HG02610 (cell line): ENCODE data around the gene ZNF782.
"Not testable (repeated sequence)": the region's sequence is repeated elsewhere in the genome, so short reads cannot be mapped to it uniquely, and the experiment has no call there.

Experiments
- ATAC-seq: cut with Tn5 transposase; IDR thresholded peaks from one replicate; pipeline ENCODE4 v1.9.1; 2021; ENCODE audit warnings: mild to moderate bottlenecking, moderate library complexity; ENCODE audit not compliant: unreplicated experiment

The ZNF782 gene

DNA sequence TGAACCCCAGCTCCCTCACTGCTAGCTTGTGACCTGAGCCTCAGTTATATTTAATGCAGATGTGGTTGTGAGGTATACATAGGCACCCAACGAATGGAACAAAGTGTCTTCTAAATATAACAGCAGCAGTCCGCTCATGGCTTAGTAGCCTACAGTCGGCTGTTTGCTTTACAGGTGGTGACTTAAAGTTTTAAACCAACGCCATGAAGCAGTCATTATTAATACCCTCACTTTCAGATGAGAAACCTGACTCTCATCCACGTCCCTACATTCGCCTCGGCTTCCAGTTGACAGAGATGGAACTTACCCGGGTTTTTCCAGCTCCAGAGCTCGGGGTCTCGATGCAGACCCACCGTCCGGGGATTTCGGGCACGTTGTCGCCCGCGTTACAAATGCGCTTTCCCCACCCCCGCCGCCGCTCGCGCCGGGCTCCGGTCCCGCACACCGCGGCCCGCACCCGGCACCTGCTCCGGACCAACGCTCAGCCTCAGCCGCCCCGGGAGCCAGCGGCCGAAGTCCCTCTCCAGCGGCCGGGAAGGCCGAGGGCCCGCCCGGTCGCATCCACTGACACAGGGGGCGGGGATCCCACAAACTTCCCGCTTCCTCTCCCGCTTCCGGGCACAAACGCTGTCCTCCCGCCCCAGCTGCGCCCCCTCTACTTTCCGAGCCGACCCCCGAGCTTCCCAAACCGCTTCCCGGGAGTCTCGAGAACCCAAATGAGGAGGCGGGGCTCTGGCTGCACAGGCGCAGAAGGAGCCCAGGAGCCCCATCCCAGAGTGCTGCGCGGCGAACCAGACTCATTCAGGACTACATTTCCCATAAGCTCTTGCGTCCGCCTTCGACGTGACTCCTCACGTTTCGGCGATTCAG is at the start of gene ZNF782:
Gene ZNF782, minus strand, starts transcription at position 734 of the 870 bp plus-strand sequence. CDS start 2,553 bp downstream, outside the sequence.
- ATAC-seq = peak; percentile 76

DNA sequence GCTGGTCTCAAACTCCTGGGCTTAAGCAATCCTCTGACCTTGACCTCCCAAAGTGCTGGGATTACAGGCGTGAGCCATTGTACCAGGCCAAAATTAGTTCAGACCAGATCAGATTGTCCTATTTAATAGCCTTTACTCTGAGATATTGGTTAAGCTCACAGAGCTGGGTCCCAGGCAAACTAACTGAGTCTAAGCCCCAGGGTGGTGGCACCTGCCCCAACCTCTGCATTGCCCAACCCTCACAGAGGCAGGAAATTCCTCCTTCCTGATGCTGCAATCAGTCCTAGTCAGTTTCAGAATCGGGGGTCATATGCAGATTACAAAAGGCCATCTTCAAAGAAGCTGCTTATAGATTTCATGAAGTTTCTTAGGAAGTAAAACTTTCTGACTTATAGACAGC is 45.7 kb upstream of the ZNF782 start:
- ATAC-seq = not testable (repeated sequence)

DNA sequence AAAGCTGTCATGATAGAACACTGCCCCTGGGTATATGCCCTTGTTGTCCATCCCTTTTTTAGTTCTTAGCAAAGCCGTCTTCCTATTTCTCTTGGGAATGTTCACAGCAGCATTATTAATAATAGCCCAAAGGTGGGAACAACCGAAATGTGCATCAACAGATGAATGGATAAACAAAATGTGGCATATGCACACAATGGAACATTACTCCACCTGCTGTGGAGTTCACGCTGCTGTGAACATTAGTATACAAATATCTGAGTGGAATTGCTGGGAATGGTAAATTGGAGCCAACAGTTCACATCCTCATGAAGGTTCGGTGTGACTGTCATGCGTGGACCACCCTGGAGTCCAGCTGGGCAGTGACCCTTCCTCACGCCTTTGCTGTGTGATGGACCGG is 37.8 kb upstream of the ZNF782 start:
- ATAC-seq = no peak

DNA sequence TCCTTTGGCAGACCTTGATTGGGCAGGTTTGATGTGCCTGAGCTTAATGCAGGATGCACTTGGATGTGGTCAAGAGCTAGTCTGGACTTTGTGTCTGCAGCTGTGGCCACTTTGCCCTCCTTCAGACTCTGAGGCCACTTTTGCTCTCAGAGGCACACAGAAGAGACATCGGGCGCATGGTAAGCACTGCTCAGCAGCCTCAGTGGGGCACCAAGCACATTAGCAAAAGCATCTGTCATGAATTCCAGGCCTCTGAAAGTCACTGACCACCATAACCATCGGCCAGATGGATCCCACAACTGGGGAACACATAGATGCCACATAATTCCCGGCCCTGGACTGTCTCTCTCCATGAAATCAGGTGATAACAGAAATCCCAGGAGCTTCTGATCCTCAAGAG is 34.3 kb upstream of the ZNF782 start:
- ATAC-seq = no peak

DNA sequence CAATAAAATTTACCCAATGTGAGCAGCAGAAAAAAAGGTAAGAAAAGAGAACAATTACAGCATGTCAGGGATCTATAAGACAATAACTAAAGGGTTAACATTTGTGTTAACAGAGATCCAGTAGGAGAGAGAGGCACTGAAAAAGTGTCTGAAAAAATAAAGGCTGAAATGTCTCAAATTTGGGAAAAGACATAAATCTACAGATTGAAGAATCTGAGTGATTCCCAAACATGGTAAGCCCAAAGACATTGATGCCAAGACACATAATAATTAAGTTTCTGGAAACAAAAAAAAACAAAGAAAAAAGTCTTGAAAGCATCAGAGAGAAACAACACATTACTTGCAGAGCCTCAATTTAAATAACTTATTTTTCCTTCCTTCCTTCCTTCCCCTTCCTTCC is 31.1 kb upstream of the ZNF782 start:
- ATAC-seq = no peak

DNA sequence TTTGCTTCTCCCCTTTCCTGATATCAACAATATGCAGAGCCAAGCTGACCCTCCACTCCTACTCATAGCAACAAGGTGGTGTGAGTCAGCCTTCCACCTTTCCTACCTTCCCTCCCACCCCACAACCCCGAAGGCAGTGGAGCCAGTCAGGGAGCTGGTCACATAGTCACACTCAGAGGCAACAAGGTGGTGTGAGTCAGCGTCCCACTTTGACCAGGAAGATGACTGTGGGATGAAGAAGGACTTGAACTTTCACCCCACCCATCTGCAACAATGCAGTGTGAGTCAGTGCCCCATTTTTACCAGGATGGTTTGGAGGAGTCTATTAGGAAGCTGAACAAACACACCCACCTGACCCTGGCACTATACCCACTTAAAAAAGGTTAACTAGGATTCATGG is 30.1 kb upstream of the ZNF782 start:
- no peak for ATAC-seq

DNA sequence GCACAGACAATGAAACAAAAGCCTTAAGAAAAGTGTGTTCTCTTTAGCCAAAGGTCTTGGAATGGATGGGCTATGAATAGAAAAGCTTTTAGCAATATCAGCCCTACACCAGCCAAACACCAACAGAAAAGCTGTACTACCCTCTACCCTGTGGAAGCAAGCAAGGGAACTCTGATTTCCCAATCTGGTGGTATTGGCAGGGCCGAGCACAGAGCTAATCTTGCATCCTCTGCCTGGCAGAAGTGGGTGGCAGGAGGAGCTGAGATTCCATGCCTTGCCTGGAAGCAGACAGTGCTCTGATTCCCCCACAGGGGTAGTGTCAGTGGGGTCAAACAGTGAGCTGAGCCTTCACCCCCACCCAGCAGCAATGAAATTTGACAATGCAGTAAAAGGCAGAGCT is 29.6 kb upstream of the ZNF782 start:
- no peak for ATAC-seq

DNA sequence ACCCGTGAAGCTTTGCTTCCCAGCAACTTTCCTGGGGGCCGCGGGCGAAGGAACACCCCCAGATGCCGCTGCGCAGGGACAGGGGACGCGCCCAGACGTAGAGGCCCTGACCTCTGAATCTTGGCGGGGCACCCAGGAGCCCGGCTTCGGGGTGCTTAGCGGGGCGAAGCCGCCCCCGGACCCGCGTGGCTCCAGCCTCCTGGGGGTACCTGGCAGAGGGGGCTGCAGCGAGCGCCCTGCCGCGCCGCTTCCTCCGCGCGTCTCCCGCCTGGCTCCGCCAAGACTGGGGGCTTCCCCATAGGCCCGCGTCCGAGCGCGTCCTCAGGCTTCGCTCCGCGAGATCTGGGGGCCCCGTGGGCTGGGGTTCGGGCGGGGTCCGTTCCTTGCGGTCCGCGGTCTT is 23.0 kb upstream of the ZNF782 start:
- no peak for ATAC-seq

DNA sequence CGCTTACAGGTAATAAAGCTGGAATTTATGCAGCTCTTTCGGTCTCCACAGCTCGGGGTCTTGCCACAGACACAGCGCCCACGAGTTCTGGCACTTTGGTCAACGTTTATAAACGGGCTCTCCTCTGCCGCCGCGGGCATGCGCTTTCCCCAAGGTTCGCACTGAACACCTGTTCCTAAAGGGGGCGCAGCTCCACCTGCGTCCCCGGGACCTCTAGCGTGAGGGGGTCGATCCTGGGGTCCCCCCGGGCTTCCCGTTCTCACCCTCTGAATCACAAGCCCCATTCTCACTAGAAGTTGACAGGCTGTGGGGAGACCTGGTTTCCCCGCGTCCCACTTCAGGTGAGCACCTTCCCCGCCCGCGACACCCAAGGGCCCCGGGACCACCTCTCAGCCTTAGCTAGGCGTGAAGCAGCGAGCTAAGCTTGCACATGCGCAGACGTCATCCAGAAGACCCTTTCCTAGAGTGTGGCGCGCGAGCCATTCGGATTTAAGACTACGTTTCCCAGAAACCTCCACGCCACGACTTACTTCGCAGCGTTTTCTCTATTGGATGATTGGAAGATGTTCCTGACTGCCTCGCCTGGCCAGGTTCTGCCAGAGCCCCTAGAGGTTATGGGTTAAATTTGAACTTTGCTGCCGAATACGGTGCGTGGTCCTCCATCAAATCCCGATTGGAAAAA is 21.3 kb upstream of the ZNF782 start:
- ATAC-seq = peak; percentile 60

DNA sequence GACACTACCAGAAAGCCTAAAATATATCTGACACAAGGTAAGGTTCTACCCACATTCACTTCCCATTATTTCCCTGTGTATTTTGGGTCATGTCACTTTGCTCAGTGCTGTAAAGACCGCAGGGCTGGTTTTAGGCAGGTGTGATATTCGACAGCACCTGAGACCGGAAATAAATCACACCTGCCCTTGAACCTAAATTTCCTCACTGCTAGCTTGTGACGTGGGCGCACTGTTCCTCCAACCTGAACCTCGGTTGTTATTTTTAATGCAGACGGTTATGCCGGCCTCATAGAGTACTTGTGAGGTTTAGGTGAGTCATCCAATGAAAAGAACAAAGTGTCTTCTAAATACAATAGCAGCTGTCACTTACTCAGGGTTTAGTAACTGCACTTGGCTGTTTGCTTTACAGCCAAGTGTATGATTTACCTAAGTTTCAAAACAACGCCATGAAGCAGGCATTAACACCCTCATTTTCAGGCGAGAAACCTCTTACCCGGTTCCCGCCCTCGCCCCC is 20.7 kb upstream of the ZNF782 start:
- peak; percentile 70 for ATAC-seq

DNA sequence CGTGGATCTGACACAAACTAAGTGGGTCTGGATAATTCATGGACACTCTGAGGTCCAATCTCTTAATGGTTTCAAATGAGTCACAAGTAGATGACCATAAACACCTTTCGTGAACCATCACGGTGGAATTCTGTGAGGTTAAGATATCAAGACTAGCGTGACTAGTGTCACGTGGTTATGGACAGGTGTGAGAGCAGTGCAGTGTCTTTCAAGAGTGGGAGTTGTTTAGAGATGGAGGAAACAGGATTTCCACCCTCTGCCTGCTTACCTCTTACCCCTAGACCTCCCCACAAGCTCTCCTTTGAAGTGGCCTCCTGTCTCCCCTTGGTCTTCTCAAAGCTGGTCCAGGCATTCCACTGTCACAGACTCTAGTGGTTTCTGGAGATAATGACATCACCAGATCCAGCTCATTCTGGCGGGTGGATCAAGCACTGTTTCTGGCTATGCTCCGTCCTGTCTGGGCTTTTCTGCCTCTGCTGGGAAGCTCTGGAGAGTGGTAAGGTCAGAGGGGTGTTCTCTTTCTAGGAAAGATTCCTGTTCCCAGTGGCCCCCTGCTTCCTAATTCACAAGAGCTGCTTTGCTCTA is 20.0 kb upstream of the ZNF782 start:
- ATAC-seq = no peak

DNA sequence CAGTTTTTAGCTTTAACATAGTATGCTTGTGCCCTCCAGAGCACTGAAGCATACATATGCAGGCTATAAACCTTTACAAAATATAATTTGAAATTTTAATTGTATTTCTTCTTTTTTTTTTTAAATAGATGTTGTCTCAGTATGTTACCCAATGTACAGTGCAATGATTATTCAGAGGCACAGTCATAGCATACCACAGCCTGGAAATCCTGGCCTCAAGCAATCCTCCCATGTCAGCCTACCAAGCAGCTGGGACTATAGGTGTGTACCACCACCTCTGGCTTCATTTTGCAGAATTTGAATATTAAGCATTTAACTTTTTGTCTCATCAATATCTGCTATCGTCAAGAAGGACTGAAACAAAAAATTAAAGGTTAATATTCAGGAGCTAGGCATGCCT is 16.9 kb upstream of the ZNF782 start:
- ATAC-seq = no peak

DNA sequence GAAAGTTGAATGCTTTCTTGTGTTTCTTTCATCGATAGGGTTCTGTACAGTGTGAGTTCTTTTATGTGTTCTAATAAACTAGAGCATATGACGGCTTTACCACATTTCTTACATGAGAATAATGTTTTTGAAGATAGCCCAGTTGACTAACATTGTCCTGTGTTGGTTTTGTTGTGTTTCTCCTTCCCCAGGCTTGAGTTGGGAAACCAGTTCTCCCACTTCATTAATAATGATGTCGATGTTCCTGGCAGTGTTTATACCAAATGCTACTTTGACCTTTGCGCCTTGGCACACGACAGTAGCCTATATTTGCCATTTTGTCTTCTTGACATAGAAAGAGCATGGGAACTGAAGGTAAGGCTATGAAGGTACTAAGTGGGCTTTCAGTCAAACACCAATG is 14.4 kb upstream of the ZNF782 start:
- ATAC-seq = no peak

DNA sequence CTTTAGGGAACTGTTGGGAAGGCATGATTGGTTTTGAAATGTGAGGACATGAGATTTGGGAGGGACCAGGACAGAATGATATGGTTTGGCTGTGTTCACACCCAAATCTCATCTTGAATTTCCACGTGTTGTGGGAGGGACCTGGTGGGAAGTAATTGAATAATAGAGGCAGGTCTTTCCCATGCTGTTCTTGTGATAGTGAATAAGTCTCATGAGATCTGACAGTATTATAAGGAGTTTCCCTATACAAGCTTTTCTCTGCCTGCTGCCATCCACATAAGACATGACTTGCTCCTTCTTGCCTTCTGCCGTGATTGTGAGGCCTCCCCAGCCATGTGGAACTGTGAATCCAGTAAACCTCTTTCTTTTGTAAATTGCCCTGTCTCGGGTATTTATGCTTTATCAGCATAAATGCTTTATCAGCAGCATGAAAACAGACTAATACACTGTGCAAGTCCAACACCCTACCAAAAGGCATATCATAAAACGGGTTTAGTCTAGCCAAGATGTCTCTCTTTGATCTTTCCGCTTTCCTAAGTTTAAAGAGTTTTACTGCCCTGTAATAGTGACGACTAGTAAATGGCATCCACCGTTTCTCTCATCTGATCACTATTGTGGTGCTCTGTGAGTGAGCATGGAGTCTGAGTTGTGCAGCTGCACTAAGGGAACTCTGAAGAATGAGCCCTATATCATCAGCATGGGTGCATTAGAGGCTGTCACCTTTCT is 12.9 kb upstream of the ZNF782 start:
- ATAC-seq = no peak

DNA sequence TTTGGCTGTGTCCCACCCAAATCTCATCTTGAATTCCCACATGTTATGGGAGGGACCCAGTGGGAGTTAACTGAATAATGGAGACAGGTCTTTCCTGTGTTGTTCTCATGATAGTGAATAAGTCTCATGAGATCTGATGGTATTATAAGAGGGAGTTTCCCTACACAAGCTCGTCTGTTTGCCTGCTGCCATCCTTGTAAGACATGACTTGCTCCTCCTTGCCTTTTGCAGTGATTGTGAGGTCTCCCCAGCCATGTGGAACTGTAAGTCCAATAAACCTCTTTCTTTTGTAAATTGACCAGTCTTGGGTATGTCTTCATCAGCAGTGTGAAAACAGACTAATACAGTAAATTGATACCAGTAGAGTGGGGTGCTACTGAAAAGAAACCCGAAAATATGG is 10.9 kb upstream of the ZNF782 start:
- not testable (repeated sequence) for ATAC-seq

DNA sequence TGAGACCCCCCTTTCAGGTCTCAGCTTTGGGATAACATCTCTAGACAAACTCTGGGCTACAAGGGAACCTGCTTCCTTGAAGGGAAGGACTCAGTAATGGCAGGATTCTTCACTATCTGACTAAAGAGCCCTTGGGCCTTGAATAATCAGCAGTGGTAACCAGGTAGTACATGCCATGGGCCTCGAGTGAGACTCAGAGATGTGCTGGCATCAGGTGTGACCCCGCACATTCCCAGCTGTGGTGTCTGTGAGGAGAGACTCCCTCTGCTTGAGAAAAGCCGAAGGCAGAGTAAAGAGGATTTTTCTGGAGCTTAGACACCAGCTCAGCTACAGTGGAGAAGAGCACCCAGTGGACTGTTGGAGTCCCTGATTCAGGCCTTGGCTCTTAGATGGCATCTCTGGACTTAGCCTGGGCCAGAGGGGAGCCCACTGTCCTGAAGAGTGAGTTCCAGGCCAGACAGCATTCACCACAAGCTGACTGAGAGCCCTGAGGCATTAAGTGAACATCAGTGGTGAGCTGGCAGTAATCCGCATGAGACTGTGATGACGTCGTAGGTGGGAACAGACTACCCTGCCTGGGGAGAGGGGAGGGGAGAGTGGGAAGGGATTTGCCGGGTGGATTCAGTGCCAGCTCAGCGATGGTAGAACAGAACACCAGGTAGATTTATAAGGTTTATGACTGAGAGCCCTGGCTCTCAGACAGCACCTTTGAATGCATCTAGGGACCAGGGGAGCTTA is 5.3 kb upstream of the ZNF782 start:
- no peak for ATAC-seq

DNA sequence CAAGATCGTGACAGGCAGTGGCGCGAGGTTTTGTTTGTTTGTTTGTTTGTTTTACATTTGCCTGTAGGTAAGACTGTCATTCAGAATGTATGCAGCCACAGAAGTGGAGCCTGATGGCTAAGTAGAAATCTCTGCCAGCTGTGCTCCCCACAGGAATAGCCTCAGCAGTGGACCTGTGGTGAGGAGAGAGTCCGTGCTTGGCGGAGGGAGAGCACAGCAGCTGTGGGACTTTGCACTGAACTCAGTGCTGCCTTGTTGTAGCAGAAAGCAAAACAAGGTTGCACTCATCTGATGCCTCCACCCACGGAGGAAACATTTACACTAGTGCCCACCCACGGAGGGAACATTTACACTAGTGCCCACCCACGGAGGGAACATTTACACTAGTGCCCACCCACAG is 4.4 kb upstream of the ZNF782 start:
- ATAC-seq = no peak

DNA sequence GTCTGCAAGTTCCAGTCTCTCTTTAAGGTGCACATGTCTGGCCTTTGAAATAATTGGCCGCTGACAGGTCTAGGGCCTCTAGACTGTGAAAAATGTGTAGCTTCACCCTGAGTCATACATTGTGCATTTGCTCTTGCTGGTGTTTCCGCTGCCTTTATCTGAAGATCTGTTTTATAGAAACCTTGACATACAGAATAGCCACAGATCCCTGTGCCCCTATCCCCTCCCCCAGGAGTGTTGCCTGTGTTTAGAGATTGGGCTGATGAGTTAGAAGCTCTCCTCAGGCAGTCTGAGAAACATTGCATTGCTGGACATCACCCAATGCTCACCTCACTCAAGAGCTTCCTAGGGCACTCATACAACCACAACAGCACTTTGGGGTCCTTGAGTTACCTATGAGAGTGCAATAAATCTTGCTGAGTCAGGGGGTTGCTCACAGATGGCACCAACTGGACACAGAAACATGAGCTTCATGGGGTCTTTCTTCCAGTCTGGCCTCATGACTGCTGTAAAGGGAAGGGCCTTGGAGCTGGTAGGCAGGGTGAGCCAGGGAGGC is 3.8 kb upstream of the ZNF782 start:
- no peak for ATAC-seq

DNA sequence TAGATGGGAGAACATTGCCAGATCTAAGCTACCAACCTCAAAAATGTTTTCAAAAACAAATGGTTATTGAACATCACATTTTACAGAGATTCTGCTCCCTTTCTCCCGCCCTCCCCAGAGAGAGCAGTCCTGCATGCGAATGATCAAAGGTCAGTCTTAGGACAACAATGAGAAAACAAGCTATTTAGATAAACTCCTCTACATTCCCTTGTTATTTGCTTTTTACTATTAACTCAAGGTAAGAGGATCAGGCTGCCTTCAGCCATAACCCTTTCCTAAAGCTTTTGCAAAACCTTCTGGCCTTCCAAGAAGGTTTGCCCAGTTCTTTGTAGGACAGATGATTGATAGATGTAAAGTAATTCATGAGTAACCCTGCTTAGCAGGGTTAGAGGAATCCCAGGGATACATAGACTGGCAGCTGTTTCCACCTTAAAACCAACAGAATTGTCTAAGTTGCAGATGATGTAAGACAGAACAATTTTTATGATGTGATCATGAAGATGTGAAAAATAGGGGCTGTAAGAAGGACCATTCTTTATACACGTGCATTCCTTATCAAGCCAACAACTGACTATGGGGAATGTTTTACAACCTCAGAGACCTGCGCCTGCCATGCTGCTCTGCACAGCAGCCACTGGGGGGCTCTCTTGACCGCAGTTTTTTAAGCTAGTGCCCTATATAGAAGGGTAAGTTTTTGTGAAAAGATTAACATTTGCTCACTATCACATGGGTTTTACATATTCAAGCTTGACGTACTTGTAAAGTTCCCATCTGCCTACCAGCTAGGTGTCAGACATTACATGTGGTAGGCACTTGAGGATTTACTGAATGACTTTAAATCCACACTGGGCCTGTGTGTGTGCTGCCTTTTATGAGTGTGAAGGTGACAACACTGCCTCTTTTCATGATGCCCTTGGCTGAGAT is 2.3 kb upstream of the ZNF782 start:
- ATAC-seq = peak; percentile 48
